HG03521 (cell line): ENCODE data around the gene CLEC19A.

Experiments used
- ATAC-seq: cut with Tn5 transposase; IDR thresholded peaks from one replicate; pipeline ENCODE4 v1.9.1; 2021; ENCODE audit warnings: mild to moderate bottlenecking, moderate library complexity; ENCODE audit not compliant: unreplicated experiment

The CLEC19A gene

GRCh38 chr16:19284207-19284606, 1.3 kb upstream of the CLEC19A start:
- ATAC-seq = no peak

GRCh38 chr16:19286827-19287226, 1.3 kb downstream of the CLEC19A start:
- no peak for ATAC-seq

GRCh38 chr16:19287241-19287640, 1.7 kb downstream of the CLEC19A start:
- no peak for ATAC-seq

GRCh38 chr16:19288872-19289799, 3.6 kb downstream of the CLEC19A start:
- ATAC-seq = no peak

GRCh38 chr16:19289811-19290485, 4.4 kb downstream of the CLEC19A start:
- no peak for ATAC-seq

GRCh38 chr16:19290860-19291259, 5.3 kb downstream of the CLEC19A start:
- ATAC-seq = no peak

- no peak for ATAC-seq
These were observed 5.9 kb downstream of the CLEC19A start for GRCh38 chr16:19291475-19291874.

GRCh38 chr16:19292186-19292585, 6.7 kb downstream of the CLEC19A start:
- ATAC-seq = no peak

GRCh38 chr16:19294156-19294649, 8.7 kb downstream of the CLEC19A start:
- ATAC-seq = peak; percentile 62

- no peak for ATAC-seq
These were observed 9.9 kb downstream of the CLEC19A start for GRCh38 chr16:19295393-19295792.

- no peak for ATAC-seq
These were observed 11.9 kb downstream of the CLEC19A start for GRCh38 chr16:19297454-19297853.

GRCh38 chr16:19299565-19299964, 14.0 kb downstream of the CLEC19A start:
- ATAC-seq = no peak

GRCh38 chr16:19301931-19302330, 16.4 kb downstream of the CLEC19A start:
- ATAC-seq = no peak

- ATAC-seq = no peak
These were observed 19.2 kb downstream of the CLEC19A start for GRCh38 chr16:19304750-19305149.

- ATAC-seq = no peak
These were observed 19.9 kb downstream of the CLEC19A start for GRCh38 chr16:19305443-19305842.

GRCh38 chr16:19307587-19308241, 22.2 kb downstream of the CLEC19A start:
- no peak for ATAC-seq

GRCh38 chr16:19308392-19308791, 22.9 kb downstream of the CLEC19A start:
- no peak for ATAC-seq

GRCh38 chr16:19309178-19309577, 23.6 kb downstream of the CLEC19A start:
- ATAC-seq = no peak

- no peak for ATAC-seq
These were observed 29.3 kb downstream of the CLEC19A start for GRCh38 chr16:19314718-19315425.

GRCh38 chr16:19315889-19316433, 30.4 kb downstream of the CLEC19A start:
- ATAC-seq = no peak
